WTC11 (cell line): Measurements from ENCODE around the gene PCSK4. TPM values are rescaled to one million over a fixed set of nuclear protein-coding genes. Genes with fewer than 3 reads are reported as not detected.

Experiments
- ATAC-seq: fragments of 200-7000 bp; cut with Tn5 transposase; 2 replicates; pipeline ENCODE4 v1.10.0; 2021; ENCODE audit warnings: mild to moderate bottlenecking, moderate library complexity
- CTCF ChIA-PET: fragments of 300-600 bp; sonication (Branson Sonifier 250); formaldehyde crosslinking; loops from one replicate; lab custom pipeline; 2021; ENCODE audit warnings: antibody characterized with exemption; lab: Charles Lee
- POLR2A ChIA-PET: fragments of 350-600 bp; sonication (Branson Sonifier 250); formaldehyde crosslinking; loops from one replicate; lab custom pipeline; 2021; ENCODE audit warnings: antibody characterized with exemption; lab: Charles Lee
- DNase-seq: peaks from one replicate; pipeline ENCODE4 v3.0.0; 2021; ENCODE audit warnings: low spot score
- H3K27ac Mint-ChIP-seq: 2 replicates; pipeline ENCODE4 v1.8.0; 2021; ENCODE audit warnings: mixed read lengths
- H3K27me3 Mint-ChIP-seq: 2 replicates; pipeline ENCODE4 v1.8.0; 2021; ENCODE audit warnings: low read depth, mild to moderate bottlenecking, moderate library complexity, mixed read lengths
- H3K36me3 Mint-ChIP-seq: 2 replicates; pipeline ENCODE4 v1.8.0; 2021; ENCODE audit warnings: mixed read lengths
- H3K4me1 Mint-ChIP-seq: 2 replicates; pipeline ENCODE4 v1.8.0; 2022; ENCODE audit warnings: mixed read lengths
- H3K4me3 Mint-ChIP-seq: 2 replicates; pipeline ENCODE4 v1.8.0; 2021; ENCODE audit warnings: mild to moderate bottlenecking, moderate library complexity, mixed read lengths
- H3K9me3 Mint-ChIP-seq: 2 replicates; pipeline ENCODE4 v1.8.0; 2021; ENCODE audit warnings: mixed read lengths
- ARID4B ChIP-seq: sonication (generic); formaldehyde crosslinking; IDR thresholded peaks from 2 replicates; pipeline ENCODE4 v1.8.0; 2023; ENCODE audit warnings: missing genetic modification reagents, mild to moderate bottlenecking, borderline replicate concordance
- ATF6 ChIP-seq: sonication (generic); formaldehyde crosslinking; IDR thresholded peaks from 2 replicates; pipeline ENCODE4 v1.8.1; 2023; ENCODE audit warnings: mild to moderate bottlenecking, missing genetic modification reagents
- CDX4 ChIP-seq: fragments of 250-450 bp; sonication (Bioruptor Pico); IDR thresholded peaks from 2 replicates; pipeline ENCODE4 v1.9.0; 2021; ENCODE audit warnings: moderate library complexity, mild to moderate bottlenecking, inconsistent platforms, borderline replicate concordance
- ESRRA ChIP-seq: sonication (generic); formaldehyde crosslinking; IDR thresholded peaks from 2 replicates; pipeline ENCODE4 v1.8.1; 2022; ENCODE audit warnings: mild to moderate bottlenecking, missing genetic modification reagents, borderline replicate concordance
- FOXJ3 ChIP-seq: sonication (generic); formaldehyde crosslinking; IDR thresholded peaks from 2 replicates; pipeline ENCODE4 v1.9.0; 2021; ENCODE audit warnings: missing genetic modification reagents, mild to moderate bottlenecking, borderline replicate concordance
- FOXP4 ChIP-seq: sonication (generic); formaldehyde crosslinking; IDR thresholded peaks from 2 replicates; pipeline ENCODE4 v1.8.0; 2022; ENCODE audit warnings: mild to moderate bottlenecking, missing genetic modification reagents
- GABPB1 ChIP-seq: sonication (generic); formaldehyde crosslinking; IDR thresholded peaks from 2 replicates; pipeline ENCODE4 v1.8.1; 2023; ENCODE audit warnings: mild to moderate bottlenecking, missing genetic modification reagents
- GTF2I ChIP-seq: fragments of 250-450 bp; sonication (Bioruptor Pico); conservative IDR thresholded peaks from 2 replicates; pipeline ENCODE4 v1.4.0; 2021; ENCODE audit warnings: mild to moderate bottlenecking
- NFE2L1 ChIP-seq: sonication (generic); formaldehyde crosslinking; IDR thresholded peaks from 2 replicates; pipeline ENCODE4 v1.8.1; 2023; ENCODE audit warnings: missing genetic modification reagents
- NR1H2 ChIP-seq: sonication (generic); formaldehyde crosslinking; IDR thresholded peaks from 2 replicates; pipeline ENCODE4 v1.9.0; 2021; ENCODE audit warnings: mild to moderate bottlenecking, moderate library complexity, missing genetic modification reagents
- OVOL2 ChIP-seq: fragments of 250-450 bp; sonication (Bioruptor Pico); IDR thresholded peaks from 2 replicates; pipeline ENCODE4 v1.9.0; 2021; ENCODE audit warnings: mild to moderate bottlenecking, borderline replicate concordance
- RELA ChIP-seq: sonication (generic); formaldehyde crosslinking; IDR thresholded peaks from 2 replicates; pipeline ENCODE4 v1.8.1; 2022; ENCODE audit warnings: missing genetic modification reagents, mild to moderate bottlenecking, borderline replicate concordance
- ZNF416 ChIP-seq: fragments of 250-450 bp; sonication (Bioruptor Pico); IDR thresholded peaks from 2 replicates; pipeline ENCODE4 v1.9.0; 2021; ENCODE audit warnings: mild to moderate bottlenecking, inconsistent platforms
- total RNA-seq: library from RNA; stranded (reverse); gene quantifications from 3 replicates; pipeline ENCODE4 v1.2.3, GENCODE V29; 2021

PCSK4 gene
- total RNA-seq, 1 experiment from 2014 or later, result 22.4 TPM

GRCh38 chr19:1509602-1510441, 19.7 kb upstream of the PCSK4 start:
- DNase-seq, result no peak
- Mint-ChIP-seq H3K27ac (no peak overlapping the region), H3K27me3 (peaks cover 58% of the 10 kb centered on the region), H3K4me1 (no peaks in the 10 kb centered on the region), H3K4me3 (no peak overlapping the region), H3K36me3 (no peaks in the 10 kb centered on the region), H3K9me3 (no peaks in the 10 kb centered on the region)
- ATAC-seq, result no peak
- ChIA-PET POLR2A (no interaction called here), CTCF (interaction anchor here (0.7 to 1.8 kb wide), 2 partner anchors 14 to 19 kb away, joined by 4 read pairs; partner anchors contain the start of genes PLK5 and REEP6)
- TF ChIP-seq ESRRA (CRISPR knock-in tag) (no peak), ZNF416 (no peak), NFE2L1 (CRISPR knock-in tag) (no peak), GTF2I (no peak), FOXP4 (CRISPR knock-in tag) (no peak)
- TF ChIP-seq, all 79 proteins: peak for 0

GRCh38 chr19:1508507-1508856, 18.3 kb upstream of the PCSK4 start:
- Mint-ChIP-seq H3K36me3 (no peaks in the 10 kb centered on the region), H3K4me3 (peak overlapping the region; percentile 42; the same call in 1 of the 2 replicates), H3K4me1 (no peaks in the 10 kb centered on the region; the same call in 1 of the 2 replicates), H3K27ac (no peak overlapping the region), H3K27me3 (peaks cover 61% of the 10 kb centered on the region), H3K9me3 (no peaks in the 10 kb centered on the region)
- CTCF ChIA-PET, result interaction anchor here (0.8 to 1.8 kb wide), 3 partner anchors 15 to 54 kb away, joined by 3 to 4 read pairs (median 3); partner anchors contain the start of gene PLK5
- ATAC-seq (no peak), DNase-seq (no peak)
- TF ChIP-seq OVOL2 (CRISPR knock-in tag), result no peak
- no peak for TF ChIP-seq ATF6 (CRISPR knock-in tag)
- TF ChIP-seq RELA (CRISPR knock-in tag), result no peak
- TF ChIP-seq NR1H2, result no peak
- TF ChIP-seq FOXJ3 (CRISPR knock-in tag), result no peak
- TF ChIP-seq ARID4B (CRISPR knock-in tag), result no peak
- TF ChIP-seq GABPB1 (CRISPR knock-in tag), result no peak
- TF ChIP-seq CDX4, result no peak
- TF ChIP-seq, all 79 proteins: peak for 0
- POLR2A ChIA-PET, result interaction anchor here (0.7 to 0.8 kb wide), 2 partner anchors 53 to 207 kb away, joined by 3 read pairs; no protein-coding TSS in a partner anchor
